Vagina (tissue), 2 donors: ENCODE results near the gene TBC1D17. TPM values are rescaled to one million over a fixed set of nuclear protein-coding genes. Genes with fewer than 3 reads are reported as not detected.

Experiments
- DNase-seq, 2 donors: peaks; one replicate each; pipeline ENCODE4 v3.0.0-alpha.2; 2017; ENCODE audit errors: extremely low spot score in 2 of 2
- H3K27ac ChIP-seq: fragments of 200-600 bp; sonication (generic); one replicate; pipeline ENCODE4 v1.5.1; 2019
- H3K27me3 ChIP-seq: fragments of 200-600 bp; sonication (generic); one replicate; pipeline ENCODE4 v1.5.1; 2019
- H3K36me3 ChIP-seq, 2 donors: fragments of 200-600 bp; sonication (generic); one replicate each; pipeline ENCODE4 v1.5.1; 2017 to 2019
- H3K4me1 ChIP-seq: fragments of 200-600 bp; sonication (generic); one replicate; pipeline ENCODE4 v1.5.1; 2019
- H3K4me3 ChIP-seq, 2 donors: fragments of 200-600 bp; sonication (generic); 1 replicate in 1 of 2; 2 replicates in 1 of 2; pipeline ENCODE4 v1.5.1; 2016 to 2019
- H3K9me3 ChIP-seq: fragments of 200-600 bp; sonication (generic); one replicate; pipeline ENCODE4 v1.5.1; 2019
- POLR2A ChIP-seq, 2 donors: fragments of 450-650 bp; IDR thresholded peaks; one replicate each; pipeline ENCODE4 v1.6.1; 2017; ENCODE audit warnings: antibody characterized with exemption in 2 of 2, mild to moderate bottlenecking in 2 of 2, moderate library complexity in 2 of 2
- POLR2AphosphoS5 ChIP-seq, 2 donors: sonication (generic); formaldehyde crosslinking; IDR thresholded peaks; one replicate each; pipeline ENCODE4 v1.9.0; 2017; ENCODE audit warnings: antibody characterized with exemption in 2 of 2, mild to moderate bottlenecking in 2 of 2, low read depth in 1 of 2; ENCODE audit not compliant: insufficient read depth in 1 of 2
- intact Hi-C: fragments of 100-400 bp; cut with DNase I; formaldehyde crosslinking; loops from one replicate; pipeline ENCODE4 v1.15.1; 2023
- total RNA-seq: library from RNA; depleted of rRNA; stranded (reverse); fragments of >200 nt; gene quantifications from one replicate; pipeline ENCODE4 v1.2.3, GENCODE V29; 2016
- TF ChIP-seq, protein P1 (sequence below), 3 experiments: fragments of 450-650 bp in 2 of 3; fragments of 200-600 bp in 1 of 3; sonication (generic) in 1 of 3; IDR thresholded peaks; one replicate each; pipeline ENCODE4 v1.5.1; 2017 to 2019; ENCODE audit warnings: antibody characterized with exemption in 3 of 3, mild to moderate bottlenecking in 2 of 3, moderate library complexity in 2 of 3

TBC1D17 gene
- total RNA-seq, 1 donor from 2014 or later: 34.9 TPM

- TF ChIP-seq, protein P1, sequence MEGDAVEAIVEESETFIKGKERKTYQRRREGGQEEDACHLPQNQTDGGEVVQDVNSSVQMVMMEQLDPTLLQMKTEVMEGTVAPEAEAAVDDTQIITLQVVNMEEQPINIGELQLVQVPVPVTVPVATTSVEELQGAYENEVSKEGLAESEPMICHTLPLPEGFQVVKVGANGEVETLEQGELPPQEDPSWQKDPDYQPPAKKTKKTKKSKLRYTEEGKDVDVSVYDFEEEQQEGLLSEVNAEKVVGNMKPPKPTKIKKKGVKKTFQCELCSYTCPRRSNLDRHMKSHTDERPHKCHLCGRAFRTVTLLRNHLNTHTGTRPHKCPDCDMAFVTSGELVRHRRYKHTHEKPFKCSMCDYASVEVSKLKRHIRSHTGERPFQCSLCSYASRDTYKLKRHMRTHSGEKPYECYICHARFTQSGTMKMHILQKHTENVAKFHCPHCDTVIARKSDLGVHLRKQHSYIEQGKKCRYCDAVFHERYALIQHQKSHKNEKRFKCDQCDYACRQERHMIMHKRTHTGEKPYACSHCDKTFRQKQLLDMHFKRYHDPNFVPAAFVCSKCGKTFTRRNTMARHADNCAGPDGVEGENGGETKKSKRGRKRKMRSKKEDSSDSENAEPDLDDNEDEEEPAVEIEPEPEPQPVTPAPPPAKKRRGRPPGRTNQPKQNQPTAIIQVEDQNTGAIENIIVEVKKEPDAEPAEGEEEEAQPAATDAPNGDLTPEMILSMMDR (IDR thresholded peaks at IDR 0.05): no peak
- TF ChIP-seq POLR2A (IDR thresholded peaks at IDR 0.05) (no peak), POLR2AphosphoS5 (IDR thresholded peaks at IDR 0.05; ENCODE audit: insufficient read depth in 1 of 2, low read depth in 1 of 2) (no peak)
- Histone ChIP-seq H3K27ac (peak overlapping the region; percentile 99), H3K4me1 (peaks cover 32% of the 10 kb centered on the region), H3K9me3 (no peaks in the 10 kb centered on the region), H3K27me3 (no peaks in the 10 kb centered on the region), H3K36me3 (peaks cover 0 to 49% of the 10 kb centered on the region in 2 donors), H3K4me3 (peak overlapping the region; percentile 80 to 98)
- DNase-seq: no peak
- intact Hi-C loops: loop anchor here (5.0 kb wide), 1 partner anchor 111 kb away; the partner anchor contains the start of gene AP2A1
Measured at GRCh38 chr19:49878744-49879070, 1.2 kb downstream of the TBC1D17 start.

DNA sequence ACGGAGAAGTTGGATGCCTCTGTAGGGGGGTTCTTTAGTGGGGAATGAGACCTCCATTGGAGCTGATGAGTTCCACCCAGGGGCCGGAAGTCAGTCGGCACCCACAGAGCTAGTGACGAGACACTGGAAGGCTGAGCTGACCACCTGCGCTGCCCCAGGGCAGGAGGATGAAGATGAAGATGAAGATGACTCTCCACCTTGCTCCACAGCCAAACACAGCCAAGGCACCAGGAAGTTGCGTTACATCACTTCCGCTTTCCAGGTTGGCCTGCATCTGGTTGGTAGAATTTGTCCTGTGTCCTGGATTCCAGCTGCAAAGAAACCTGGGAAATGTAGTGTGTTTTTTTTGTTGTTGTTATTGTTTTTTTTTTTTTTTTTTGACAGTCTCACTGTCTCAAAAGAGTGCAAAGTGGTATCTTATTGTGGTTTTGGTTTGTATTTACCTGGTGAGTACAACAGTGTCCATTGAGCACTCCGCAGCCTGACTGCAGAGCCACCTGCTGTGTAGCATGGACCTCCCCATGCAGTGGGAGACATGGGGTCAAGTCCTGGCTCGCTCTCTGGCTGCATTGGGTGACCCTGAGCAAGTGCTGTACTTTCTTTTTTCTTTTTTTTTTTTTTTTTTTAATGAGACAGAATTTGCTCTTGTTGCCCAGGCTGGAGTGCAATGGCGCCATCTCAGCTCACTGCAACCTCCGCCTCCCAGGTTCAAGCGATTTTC, 1.9 kb downstream of the TBC1D17 start:
- no peak for DNase-seq
- Histone ChIP-seq H3K27ac (no peak overlapping the region), H3K36me3 (peaks cover 2 to 54% of the 10 kb centered on the region in 2 donors), H3K4me1 (peaks cover 30% of the 10 kb centered on the region), H3K9me3 (no peaks in the 10 kb centered on the region), H3K4me3 (no peak overlapping the region), H3K27me3 (no peaks in the 10 kb centered on the region)
- intact Hi-C loops: loop anchor here (5.0 kb wide), 1 partner anchor 112 kb away; the partner anchor contains the start of gene AP2A1
- no peak for TF ChIP-seq POLR2AphosphoS5 (IDR thresholded peaks at IDR 0.05; ENCODE audit: insufficient read depth in 1 of 2, low read depth in 1 of 2)
- TF ChIP-seq, protein P1 (IDR thresholded peaks at IDR 0.05): no peak
- TF ChIP-seq POLR2A (IDR thresholded peaks at IDR 0.05): no peak

DNA sequence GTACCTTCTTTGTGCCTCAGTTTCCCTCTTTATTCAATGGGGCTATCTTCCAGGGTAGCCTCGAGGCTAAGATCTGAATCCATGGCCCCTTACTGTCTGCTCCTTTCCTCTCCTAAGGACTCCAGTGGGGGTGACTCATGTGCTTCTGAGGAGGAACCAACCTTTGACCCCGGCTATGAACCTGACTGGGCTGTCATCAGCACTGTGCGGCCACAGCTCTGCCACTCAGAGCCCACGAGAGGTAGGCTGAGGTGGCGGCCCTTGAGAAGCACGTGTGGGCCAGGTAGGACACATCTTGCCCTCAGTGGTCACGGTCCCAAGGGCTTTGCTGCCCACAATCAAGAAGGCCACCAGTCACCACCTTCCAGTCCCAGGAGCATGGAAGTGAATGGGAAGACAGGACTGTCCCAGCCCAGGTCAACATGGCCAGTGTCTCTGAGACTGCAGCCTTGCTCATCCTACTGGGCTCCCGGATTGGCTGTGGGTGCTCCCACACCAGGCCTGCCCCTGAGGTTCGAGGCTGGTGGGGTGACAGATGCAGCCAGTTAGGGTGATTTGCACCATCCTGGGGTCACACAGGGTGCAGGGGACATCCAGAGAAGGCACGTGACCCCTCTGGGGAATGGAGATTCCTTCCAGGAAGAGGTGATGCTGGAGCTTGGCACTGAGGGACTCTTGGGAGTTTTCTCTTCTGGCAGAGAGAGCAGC, 2.8 kb downstream of the TBC1D17 start:
- TF ChIP-seq POLR2AphosphoS5 (IDR thresholded peaks at IDR 0.05; ENCODE audit: insufficient read depth in 1 of 2, low read depth in 1 of 2): no peak
- TF ChIP-seq, protein P1 (IDR thresholded peaks at IDR 0.05): no peak
- TF ChIP-seq POLR2A (IDR thresholded peaks at IDR 0.05): no peak
- no peaks in the 10 kb centered on the region for H3K27me3 ChIP-seq
- peaks cover 20% of the 10 kb centered on the region for H3K4me1 ChIP-seq
- DNase-seq: no peak
- peaks cover 4 to 57% of the 10 kb centered on the region in 2 donors for H3K36me3 ChIP-seq
- H3K9me3 ChIP-seq: no peaks in the 10 kb centered on the region
- intact Hi-C loops: no loop called here
- H3K4me3 ChIP-seq: no peak overlapping the region
- H3K27ac ChIP-seq: no peak overlapping the region

- no peak overlapping the region for H3K4me3 ChIP-seq
- peaks cover 4 to 57% of the 10 kb centered on the region in 2 donors for H3K36me3 ChIP-seq
- H3K4me1 ChIP-seq: peaks cover 13% of the 10 kb centered on the region
- H3K9me3 ChIP-seq: no peaks in the 10 kb centered on the region
- TF ChIP-seq POLR2A (IDR thresholded peaks at IDR 0.05) (no peak), POLR2AphosphoS5 (IDR thresholded peaks at IDR 0.05; ENCODE audit: insufficient read depth in 1 of 2, low read depth in 1 of 2) (no peak)
- TF ChIP-seq, protein P1 (IDR thresholded peaks at IDR 0.05): no peak
- no peak overlapping the region for H3K27ac ChIP-seq
- no peak for DNase-seq
- intact Hi-C loops: no loop called here
- no peaks in the 10 kb centered on the region for H3K27me3 ChIP-seq
Measured at GRCh38 chr19:49881186-49881585, 3.7 kb downstream of the TBC1D17 start.
